ENCODE data around the gene ELANE.

ELANE gene

DNA sequence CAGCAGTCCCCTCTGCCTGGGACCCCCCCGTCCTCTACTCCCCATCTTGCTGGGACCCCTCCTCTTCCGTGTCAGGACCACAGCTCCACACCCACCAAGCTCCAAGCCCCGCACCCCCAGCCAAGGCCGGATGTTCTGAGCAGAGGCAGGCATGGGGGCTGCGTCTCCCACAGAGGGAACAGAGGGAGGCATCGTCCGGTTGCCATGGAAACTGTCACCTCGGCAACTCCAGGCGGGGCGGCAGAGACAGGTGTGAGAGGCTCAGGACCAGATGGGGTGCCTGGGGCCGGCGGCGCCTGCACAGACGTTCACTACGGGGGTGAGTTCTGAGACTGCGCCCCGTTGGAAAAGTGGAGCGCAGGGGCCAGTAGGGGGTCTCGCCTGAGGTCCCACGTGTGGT lies 46.6 kb downstream of the ELANE start:
- no peak for DNase-seq (ENCODE audit: low read depth)

DNA sequence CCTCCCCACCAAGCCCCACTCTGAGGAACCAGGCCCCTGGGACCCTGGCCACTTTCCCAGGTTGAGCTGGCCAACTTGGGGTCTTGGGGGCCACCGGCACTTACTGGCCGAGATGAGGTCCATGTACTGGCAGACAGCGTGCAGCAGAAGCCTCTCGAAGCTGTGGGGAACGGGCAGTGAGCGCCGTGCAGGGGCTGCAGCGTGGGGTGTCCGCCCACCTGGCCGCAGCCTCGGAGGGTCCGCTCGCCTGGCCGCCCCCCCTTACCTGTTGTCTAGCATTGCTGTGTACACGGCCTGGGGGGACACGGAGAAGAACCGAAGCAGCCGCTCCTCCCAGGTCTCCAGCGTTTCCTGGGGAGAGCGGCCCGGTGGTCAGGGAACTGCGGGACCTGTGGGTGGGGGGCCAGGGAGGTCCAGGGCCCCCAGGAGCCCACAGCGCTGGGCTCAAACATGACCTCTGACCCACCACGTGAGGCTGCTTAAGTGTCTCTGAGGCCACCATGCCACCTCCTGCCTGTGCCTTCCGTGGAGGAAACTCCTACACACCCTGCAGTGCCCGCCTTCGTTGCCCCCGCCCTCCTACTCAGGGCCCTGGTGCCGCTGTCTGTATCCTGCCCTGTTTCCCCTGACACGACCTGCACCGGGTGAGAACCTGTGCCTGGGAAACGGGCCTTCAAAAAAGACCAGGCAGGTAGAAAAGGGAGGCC lies 47.4 kb downstream of the ELANE start:
- no peak for DNase-seq (ENCODE audit: low read depth)

DNA sequence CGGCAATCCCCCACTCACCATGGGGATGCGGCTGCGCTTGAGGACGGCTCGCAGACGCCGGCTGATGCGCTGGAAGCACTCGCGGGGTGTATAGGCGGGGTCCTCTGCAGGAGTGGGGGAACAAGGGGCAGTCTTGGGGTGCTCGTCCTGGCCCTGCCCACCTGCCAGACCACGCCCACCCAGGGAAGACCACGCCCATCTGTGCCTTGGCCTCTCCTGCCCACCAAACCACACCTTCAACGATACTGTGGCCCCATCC lies 47.9 kb downstream of the ELANE start:
- no peak for DNase-seq (ENCODE audit: low read depth)

DNA sequence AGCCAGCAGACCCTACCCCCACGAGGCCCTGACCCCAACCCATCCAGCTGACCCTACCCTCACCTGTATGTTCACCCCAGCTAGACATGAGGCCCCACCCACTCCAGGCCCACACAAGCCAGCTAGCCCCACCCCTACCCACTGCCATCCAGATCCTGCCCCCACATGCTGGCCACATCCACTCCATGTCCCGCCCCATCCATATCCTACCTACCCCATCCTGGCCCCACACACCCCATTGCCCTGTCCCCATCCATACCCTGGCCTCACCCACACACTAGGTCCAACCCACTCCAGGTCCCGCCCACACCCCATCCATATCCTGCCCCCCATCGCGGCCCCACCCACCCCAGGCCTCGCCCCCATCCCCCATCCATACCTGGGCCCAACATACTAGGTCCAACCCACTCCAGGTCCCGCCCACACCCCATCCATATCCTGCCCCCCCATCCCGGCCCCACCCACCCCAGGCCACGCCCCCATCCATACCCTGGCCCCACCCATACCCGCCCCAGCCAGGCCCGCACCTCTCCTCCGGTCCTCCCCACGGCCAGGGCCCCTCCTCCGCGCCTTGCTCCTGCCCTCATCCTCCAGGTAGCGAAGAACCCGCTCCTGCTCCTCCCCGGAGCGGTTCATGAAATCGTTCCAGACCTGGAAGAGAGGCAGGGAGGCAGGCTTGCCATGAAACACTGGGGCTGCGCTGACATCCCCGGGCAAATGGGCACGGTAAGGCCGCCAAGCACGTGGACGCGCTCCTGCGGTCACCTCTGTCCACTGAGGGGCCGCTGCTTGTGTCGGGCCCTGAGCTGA lies 48.4 kb downstream of the ELANE start:
- no peak for DNase-seq (ENCODE audit: low read depth)

DNA sequence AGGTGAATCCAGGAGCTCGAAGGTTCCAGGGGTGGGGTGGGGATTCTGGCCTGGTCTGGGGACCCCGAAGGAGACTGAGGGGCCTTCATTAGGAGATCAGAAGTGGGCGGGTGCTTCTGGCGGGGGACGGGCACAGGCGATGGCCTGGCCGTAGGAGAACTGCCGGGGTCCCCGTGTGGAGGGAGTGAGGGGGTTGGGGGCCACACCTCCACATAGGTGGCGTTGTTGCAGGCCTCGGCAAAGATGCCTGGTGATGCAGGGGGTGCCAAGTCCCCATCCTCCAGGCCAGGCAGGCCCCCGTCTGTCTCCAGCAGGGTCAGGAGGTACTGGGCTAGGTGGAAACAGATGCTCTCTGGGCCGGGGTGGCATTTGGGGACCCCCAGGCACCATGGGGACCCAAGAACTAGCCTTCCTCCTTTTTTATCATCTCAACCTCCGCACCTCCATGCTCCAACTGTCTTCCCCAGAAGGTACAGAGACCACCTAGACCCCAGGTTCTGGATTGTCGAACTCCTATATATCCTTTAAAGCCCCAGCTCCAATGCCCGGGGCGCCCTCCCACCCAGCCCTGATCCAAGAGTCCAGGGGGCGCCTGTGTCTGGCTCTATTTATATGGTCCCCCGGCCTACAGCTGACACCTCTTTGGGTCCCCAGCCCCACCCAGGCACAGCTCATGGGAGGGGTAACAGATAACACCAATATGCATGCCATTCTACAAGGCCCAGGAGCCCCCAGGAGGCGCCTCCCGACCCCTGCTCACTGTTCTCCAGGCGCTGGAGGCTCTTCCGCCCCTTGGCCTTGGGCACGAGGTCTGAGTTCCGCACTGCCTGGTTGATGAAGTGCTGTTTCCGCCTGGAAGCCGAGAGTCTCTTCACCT lies 49.4 kb downstream of the ELANE start:
- no peak for DNase-seq (ENCODE audit: low read depth)

DNA sequence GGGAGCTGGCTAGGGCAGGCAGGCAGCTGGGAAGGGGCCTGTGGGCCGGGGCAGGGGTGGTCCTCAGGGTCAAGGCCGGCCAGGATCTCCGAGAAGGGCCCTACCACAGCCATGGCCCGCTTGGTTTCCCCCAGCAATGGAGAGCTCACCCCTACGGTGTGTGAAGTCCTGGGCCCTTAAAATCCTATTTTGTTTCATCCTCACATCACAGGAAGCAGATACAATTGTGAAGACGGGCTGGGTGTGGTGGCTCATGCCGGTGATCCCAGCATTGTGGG lies 49.9 kb downstream of the ELANE start:
- no peak for DNase-seq (ENCODE audit: low read depth)

DNA sequence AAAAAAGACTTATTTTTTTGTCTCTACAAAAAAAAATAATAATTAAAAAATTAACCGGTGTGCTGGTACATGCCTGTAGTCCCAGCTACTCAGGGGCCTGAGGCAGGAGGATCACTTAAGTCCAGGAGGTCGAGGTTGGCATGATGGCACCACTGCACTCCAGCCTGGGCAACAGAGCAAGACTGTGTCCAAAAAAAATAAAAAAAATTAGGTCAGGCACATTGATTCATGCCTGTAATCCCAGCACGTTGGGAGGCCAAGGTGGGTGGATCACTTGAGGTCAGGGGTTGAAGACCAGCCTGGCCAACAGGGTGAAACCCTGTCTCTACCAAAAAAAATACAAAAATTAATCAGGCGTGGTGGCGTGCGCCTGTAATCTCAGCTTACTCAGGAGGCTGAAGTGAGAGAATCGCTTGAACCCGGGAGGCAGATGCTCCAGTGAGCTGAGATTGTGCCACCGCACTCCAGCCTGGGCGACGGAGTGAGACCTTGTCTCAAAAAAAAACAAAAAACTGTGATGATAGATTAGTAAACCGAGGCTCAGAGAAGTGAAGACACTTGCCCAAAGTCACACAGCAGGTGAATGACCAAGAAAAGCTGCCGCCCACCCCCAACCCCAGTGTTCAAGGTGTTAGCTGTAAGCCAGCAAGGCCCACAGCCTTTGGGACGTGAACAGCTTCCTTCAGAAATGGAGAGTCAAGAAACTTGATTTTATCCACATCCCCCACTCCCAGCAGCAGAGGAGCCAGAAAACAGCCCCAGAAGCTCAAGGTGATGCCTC lies 50.5 kb downstream of the ELANE start:
- no peak for DNase-seq (ENCODE audit: low read depth)

DNA sequence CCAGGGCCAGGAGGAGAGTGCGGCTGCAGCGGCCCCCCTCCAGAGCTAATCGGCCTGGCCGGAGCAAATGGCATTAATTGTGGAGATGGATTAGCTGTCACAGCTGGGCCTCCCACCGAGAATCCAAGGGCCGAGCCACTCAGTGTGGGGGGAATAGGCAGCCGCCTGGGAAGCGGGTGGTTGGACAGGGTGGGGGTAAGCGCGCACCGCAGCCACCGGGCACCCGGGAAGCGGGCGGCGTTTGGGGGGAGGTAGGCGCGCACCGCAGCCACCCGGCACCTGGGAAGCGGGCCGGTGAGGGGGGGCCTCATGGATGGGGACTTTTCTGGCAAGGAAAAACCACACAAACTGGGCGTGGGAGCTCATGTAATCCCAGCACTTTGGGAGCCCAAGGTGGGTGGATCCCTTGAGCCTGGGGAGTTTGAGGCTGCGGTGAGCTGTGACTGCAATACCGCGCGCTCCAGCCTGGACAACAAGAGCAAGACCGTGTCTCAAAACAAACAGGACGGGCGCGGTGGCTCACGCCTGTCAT lies 51.2 kb downstream of the ELANE start:
- no peak for DNase-seq (ENCODE audit: low read depth)

DNA sequence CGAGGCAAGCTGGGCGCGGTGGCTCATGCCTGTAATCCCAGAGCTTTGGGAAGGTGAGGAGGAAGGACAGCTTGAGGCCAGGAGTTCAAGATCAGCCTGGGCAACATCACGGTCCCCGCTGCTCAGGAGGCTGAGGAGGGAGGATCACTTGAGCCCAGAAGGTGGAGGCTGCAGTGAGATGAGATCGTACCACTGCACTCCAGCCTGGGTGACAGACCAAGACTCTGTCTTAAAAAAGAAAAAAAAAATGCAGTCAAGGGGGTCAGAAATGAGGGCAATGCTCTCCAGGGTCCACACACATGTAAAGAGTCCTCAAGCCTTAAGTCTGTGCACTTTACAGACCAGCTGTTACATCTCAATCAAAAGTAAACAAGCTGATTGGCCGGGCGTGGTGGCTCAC lies 52.4 kb downstream of the ELANE start:
- DNase-seq (ENCODE audit: low read depth) = no peak
